GM12891 (cell line): ENCODE results near the gene CD48.
A peak's percentile ranks its signal among the peaks of the same experiment; 100 is the strongest.

Experiments
- DNase-seq: peaks from one replicate; pipeline ENCODE4 v3.0.0; 2011; ENCODE audit warnings: low spot score; ENCODE audit not compliant: insufficient read length
- FAIRE-seq: peaks from 2 replicates; lab custom pipeline; 2011; peaks lifted over from hg19 to GRCh38; lab: Jason Lieb, UNC
- PAX5 ChIP-seq: IDR thresholded peaks from 2 replicates; pipeline ENCODE4 v1.6.1; 2011; ENCODE audit warnings: low read length, moderate library complexity, mild to moderate bottlenecking; ENCODE audit not compliant: insufficient read depth, severe bottlenecking
- POLR2A ChIP-seq: IDR thresholded peaks from 2 replicates; pipeline ENCODE4 v1.6.1; 2011; ENCODE audit warnings: low read depth, low read length, control low read depth
- POLR2AphosphoS5 ChIP-seq: IDR thresholded peaks from 2 replicates; pipeline ENCODE4 v1.6.1; 2011; ENCODE audit warnings: low read depth, low read length, control low read depth
- POU2F2 ChIP-seq: IDR thresholded peaks from 2 replicates; pipeline ENCODE4 v1.6.1; 2011; ENCODE audit warnings: low read depth, mild to moderate bottlenecking, control low read depth, low read length, moderate library complexity
- SPI1 ChIP-seq: IDR thresholded peaks from 2 replicates; pipeline ENCODE4 v1.6.1; 2011; ENCODE audit warnings: low read depth, low read length, control low read depth
- TAF1 ChIP-seq: IDR thresholded peaks from 2 replicates; pipeline ENCODE4 v1.6.1; 2011; ENCODE audit warnings: low read depth, low read length, control low read depth

The CD48 gene

DNA sequence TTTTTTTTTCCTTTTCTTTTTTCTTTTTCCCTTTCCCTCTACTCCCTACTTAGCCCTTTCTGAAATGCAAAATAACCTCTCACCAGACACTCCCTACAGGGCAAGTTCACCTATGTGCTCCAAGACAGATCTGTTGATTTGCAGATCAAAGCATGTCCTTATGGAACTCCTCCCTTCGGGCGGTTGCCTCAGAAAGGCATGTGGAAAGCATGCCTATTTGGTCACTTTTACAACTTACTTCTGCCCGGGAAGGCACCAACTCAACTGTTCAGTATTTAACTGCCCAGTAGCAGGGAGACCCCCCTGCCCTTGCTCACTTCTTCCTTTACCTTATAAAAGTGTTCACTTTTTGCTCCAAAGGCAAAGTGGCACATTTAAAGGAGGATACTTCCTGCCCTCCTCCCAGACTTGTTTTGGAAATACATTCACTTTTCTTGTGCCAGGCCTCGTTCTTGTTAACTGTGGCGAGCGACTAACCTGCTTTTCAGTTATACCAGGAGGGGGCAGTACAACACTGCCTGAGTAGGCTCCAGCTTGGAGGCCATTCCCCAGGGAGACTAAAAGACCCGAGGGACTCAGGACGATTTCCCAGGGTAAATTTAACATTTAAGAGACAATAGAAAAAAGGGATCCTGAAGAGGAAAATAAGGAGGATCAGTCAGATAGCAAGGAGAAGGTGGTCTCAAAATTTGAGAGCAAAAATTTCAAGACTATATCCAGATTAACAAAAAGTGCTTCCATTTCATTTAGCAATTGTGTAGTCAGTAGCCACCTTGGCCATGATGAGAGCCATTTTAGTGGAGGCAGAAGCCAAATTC, 15.1 kb upstream of the CD48 start:
- TF ChIP-seq POLR2A (no peak), POU2F2 (peak; percentile 7; the same call in 1 of the 2 replicates)
- peak; percentile 39 for DNase-seq
- peak; percentile 93 for FAIRE-seq

DNA sequence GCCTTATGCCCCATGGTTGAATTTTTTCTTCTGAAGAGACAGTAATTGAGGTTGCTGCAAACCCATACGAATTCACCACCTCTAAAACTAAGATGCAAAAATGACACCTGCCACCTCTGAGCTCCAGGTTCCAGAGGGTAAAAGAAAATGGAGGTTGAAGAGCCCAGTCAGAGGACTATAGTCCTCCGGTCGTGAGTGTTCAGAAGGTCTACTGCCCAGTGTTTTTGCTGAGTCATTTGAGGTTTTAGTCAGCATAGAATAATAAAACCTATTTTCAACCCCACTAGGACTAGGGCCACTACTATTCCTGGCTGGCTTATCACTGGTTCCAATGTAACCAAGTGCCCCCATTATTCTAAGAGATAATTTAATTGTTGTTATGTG, 14.5 kb upstream of the CD48 start:
- peak; percentile 78 for TF ChIP-seq POLR2A
- no peak for TF ChIP-seq POU2F2
- no peak for DNase-seq
- FAIRE-seq, result no peak

DNA sequence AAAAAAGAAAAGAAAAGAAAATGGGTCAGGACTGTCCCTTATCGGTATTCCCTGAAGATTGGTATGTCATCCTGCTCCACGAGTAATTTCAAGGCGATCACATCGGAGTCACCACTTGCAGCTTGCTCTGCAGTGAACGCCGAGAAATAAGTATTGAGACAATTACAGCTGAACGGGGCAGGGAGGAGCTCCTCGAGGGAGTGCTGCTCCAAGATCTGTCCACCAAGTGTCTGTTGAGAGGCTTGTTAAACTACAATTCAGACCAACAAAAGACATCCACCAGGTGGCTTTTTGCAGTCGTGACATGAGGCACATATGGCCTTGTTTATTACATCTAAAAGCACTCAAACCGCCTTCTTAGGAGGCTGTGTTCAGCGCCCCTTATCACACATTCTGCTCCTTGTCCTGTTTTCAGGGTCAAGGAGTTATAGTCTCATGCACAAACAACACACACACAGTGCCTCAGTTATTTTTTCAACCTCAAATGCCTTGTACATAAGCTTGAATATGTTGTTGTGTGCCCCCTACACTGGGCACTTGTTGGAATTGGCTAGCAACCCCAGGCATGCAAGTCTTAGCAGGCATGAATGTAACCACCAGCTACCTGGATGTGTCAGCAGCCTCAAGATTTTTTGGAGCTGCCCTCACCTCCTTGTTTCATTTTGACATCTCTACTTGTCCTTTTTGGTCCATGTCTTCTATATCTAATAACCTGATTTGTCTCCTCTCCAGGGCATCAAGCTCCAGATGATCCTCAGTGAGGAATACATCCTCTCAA, 13.0 kb upstream of the CD48 start:
- peak; percentile 80 for FAIRE-seq
- DNase-seq, result no peak
- no peak for TF ChIP-seq TAF1
- TF ChIP-seq PAX5, result no peak
- no peak for TF ChIP-seq POLR2AphosphoS5
- no peak for TF ChIP-seq SPI1
- no peak for TF ChIP-seq POLR2A
- no peak for TF ChIP-seq POU2F2

DNA sequence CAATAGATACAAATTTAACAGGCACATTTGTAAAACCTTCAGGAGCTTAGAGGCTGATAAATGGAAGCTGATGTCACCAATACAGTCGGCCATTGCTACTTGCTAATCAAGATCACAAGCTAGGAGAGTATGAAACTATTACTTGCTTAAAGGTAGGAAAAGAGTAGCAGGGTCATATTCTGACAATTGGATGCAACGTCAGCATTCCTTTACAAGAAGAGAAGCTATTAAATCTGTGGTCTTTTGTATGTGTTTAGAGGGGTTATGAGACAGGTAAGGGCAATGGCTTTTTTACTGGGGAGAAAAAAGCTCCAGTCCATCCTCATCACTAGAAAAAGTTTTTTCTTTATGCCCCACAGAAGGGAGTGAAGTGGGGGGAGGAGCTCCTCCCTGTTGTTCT, 11.7 kb upstream of the CD48 start:
- TF ChIP-seq TAF1 (no peak), POLR2A (no peak), POU2F2 (no peak), POLR2AphosphoS5 (no peak), SPI1 (no peak), PAX5 (no peak)
- DNase-seq (no peak), FAIRE-seq (peak; percentile 45)

DNA sequence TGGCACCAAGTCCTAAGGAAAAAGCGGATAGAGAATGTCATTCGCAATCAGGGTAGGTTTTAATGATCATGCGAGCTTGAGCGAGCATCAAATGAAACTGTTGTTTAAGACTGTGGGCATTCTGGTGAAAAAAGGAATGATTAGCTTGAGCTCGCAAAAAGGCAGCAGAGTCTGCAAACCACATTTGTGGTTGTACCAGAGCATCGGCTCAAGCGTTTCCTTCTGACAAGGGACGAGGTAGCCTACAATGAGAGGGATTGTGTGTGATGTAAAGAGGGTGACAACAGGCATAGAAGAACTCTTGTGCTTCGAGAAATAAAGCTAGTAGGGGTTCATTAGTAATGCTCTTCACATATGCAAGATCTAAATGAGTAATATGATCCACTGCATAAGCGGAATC, 11.1 kb upstream of the CD48 start:
- TF ChIP-seq POLR2AphosphoS5 (no peak), TAF1 (no peak), SPI1 (no peak), PAX5 (no peak), POLR2A (no peak), POU2F2 (no peak)
- no peak for FAIRE-seq
- no peak for DNase-seq

DNA sequence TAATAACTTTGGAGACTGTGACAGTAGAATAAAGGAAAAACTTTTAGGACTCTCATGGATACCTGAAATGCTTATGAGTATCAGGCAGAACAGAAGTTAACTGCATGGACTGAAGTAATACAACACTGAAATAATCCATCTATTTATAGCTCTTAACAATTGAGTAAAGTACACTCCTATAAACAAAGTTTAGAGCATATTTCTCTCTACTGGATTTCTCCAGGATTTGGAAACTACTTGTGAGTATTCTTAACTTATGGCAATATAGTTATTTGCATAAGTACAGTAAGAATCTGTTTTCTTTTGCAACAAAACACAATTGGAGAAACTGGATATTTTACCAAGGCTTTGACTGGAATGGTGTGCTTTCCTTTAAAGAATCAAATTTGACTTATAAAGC, 9.9 kb upstream of the CD48 start:
- no peak for TF ChIP-seq POU2F2
- no peak for TF ChIP-seq PAX5
- no peak for TF ChIP-seq TAF1
- TF ChIP-seq POLR2A, result no peak
- TF ChIP-seq POLR2AphosphoS5, result no peak
- no peak for TF ChIP-seq SPI1
- DNase-seq, result no peak
- no peak for FAIRE-seq

DNA sequence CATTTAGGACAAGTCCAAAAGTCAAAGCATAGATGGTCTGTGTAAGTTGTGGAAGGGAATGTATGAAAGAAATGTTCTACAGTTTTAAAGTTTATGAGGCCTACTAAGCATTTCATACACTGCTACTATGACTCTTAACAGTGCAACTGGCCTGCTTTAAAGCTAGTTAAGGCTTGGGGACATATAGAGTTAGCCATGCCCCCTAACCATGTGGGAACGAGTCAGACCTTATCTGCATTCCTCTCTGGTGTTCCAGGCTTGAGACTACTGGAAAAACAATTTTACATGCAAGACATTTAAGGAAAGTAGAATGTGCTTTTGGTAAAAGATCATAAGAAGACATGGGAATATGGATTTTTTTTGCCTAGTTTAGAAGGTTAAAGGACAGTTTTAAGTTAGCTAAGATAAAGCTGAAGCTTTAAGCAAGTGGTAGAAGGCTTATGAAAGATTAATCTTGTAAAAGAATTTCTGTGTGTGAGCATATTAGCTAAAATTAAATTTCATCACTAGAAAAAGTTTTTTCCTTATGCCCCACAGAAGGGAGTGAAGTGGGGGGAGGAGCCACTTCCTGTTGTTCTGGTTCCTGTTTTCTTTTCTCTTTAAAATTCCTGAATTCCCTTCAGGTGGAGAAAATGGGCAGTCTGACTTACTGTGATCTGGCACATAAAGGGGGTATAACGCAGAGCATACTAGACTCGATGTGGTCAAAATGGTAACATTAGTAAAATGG, 8.9 kb upstream of the CD48 start:
- FAIRE-seq (peak; percentile 40), DNase-seq (no peak)

DNA sequence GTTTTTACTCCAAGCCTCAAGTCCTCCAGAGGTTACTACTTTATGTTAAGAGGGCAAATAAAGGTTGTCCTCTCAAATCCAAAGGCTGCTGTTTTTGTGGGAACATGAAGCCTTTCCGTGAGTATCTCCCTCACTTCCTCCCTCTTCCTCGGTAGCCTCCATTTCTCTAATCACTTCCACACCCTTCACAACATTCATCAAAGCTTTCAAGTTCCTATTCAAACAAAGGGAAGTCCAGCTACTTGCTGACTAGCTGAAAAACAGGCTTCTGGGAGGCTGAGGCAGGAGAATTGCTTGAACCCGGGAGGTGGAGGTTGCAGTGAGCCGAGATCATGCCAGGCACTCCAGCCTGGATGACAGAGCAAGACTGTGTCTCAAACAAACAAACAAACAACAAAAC, 6.6 kb upstream of the CD48 start:
- TF ChIP-seq POU2F2, result no peak
- TF ChIP-seq POLR2AphosphoS5, result no peak
- TF ChIP-seq POLR2A, result no peak
- no peak for TF ChIP-seq SPI1
- TF ChIP-seq PAX5, result no peak
- no peak for TF ChIP-seq TAF1
- DNase-seq, result no peak
- FAIRE-seq, result no peak

More for the DNA sequence above, 8.9 kb upstream of the CD48 start:
- TF ChIP-seq SPI1 (no peak), POLR2AphosphoS5 (no peak), POLR2A (no peak), TAF1 (no peak), POU2F2 (no peak), PAX5 (no peak)

DNA sequence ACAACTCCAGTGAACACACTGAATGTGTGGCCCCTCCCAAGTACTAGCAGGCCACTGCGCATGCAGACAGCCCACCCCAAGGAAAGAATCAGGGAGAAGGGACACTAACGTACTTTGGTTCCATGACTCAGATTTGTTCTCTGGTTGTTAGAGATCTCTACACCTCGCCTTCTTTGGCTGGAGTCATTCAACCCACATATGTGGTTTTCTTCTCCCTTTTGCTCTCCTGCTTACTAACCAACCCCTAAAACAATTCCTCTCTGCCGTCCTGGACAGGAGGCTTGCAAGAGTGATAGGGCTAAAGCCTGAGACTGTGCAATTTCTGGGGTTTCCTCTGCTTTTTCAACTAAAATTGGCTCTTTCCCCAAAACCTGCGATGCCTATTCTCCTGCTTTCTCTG, 5.7 kb upstream of the CD48 start:
- no peak for TF ChIP-seq SPI1
- no peak for TF ChIP-seq POLR2AphosphoS5
- TF ChIP-seq PAX5, result no peak
- no peak for TF ChIP-seq POU2F2
- TF ChIP-seq POLR2A, result no peak
- no peak for TF ChIP-seq TAF1
- FAIRE-seq, result no peak
- DNase-seq, result no peak
